ENCODE measurements around the gene MCM7.

The MCM7 gene

GRCh38 chr7:100100420-100101015 lies 679 bp downstream of the MCM7 start:
- Mint-ChIP-seq H3K27ac (ENCODE audit: low read depth) (peak overlapping the region; percentile 97), H3K4me3 (peak overlapping the region; percentile 94), H3K27me3 (no peaks in the 10 kb centered on the region), H3K9me3 (no peaks in the 10 kb centered on the region), H3K4me1 (peaks cover 37% of the 10 kb centered on the region), H3K36me3 (ENCODE audit: insufficient read depth) (peaks cover 57% of the 10 kb centered on the region)
- DNase-seq (ENCODE audit: low spot score in 2 of 2) = peak; percentile 82 to 86
- peak; percentile 84 for ATAC-seq (replicated peaks; ENCODE audit: extremely low read depth, poor library complexity, severe bottlenecking)

- Mint-ChIP-seq H3K9me3 (no peaks in the 10 kb centered on the region), H3K4me3 (peak overlapping the region; percentile 94), H3K27me3 (no peaks in the 10 kb centered on the region), H3K27ac (ENCODE audit: low read depth) (peak overlapping the region; percentile 97), H3K36me3 (ENCODE audit: insufficient read depth) (peaks cover 60% of the 10 kb centered on the region), H3K4me1 (peaks cover 37% of the 10 kb centered on the region)
- no peak for DNase-seq (ENCODE audit: low spot score in 2 of 2)
- no peak for ATAC-seq (replicated peaks; ENCODE audit: extremely low read depth, poor library complexity, severe bottlenecking)
Measured at GRCh38 chr7:100099452-100099851, 1.7 kb downstream of the MCM7 start.

- Mint-ChIP-seq H3K4me1 (peaks cover 37% of the 10 kb centered on the region), H3K9me3 (no peaks in the 10 kb centered on the region)
- no peak for ATAC-seq (replicated peaks; ENCODE audit: extremely low read depth, poor library complexity, severe bottlenecking)
Measured at GRCh38 chr7:100098913-100099312, 2.3 kb downstream of the MCM7 start.

GRCh38 chr7:100095704-100096103 lies 5.5 kb downstream of the MCM7 start:
- no peak for DNase-seq (ENCODE audit: low spot score in 2 of 2)
- Mint-ChIP-seq H3K9me3 (no peaks in the 10 kb centered on the region), H3K4me3 (no peak overlapping the region), H3K27ac (ENCODE audit: low read depth) (no peak overlapping the region), H3K36me3 (ENCODE audit: insufficient read depth) (peaks cover 73% of the 10 kb centered on the region), H3K4me1 (peaks cover 32% of the 10 kb centered on the region), H3K27me3 (no peaks in the 10 kb centered on the region)
- ATAC-seq (replicated peaks; ENCODE audit: extremely low read depth, poor library complexity, severe bottlenecking) = no peak

More at GRCh38 chr7:100098913-100099312, 2.3 kb downstream of the MCM7 start:
- H3K27ac Mint-ChIP-seq (ENCODE audit: low read depth) = peak overlapping the region; percentile 97
- peaks cover 63% of the 10 kb centered on the region for H3K36me3 Mint-ChIP-seq (ENCODE audit: insufficient read depth)
- H3K27me3 Mint-ChIP-seq = no peaks in the 10 kb centered on the region
- peak overlapping the region; percentile 94 for H3K4me3 Mint-ChIP-seq
- no peak for DNase-seq (ENCODE audit: low spot score in 2 of 2)

- ATAC-seq (replicated peaks; ENCODE audit: extremely low read depth, poor library complexity, severe bottlenecking) = no peak
- Mint-ChIP-seq H3K4me1 (peaks cover 32% of the 10 kb centered on the region), H3K27me3 (no peaks in the 10 kb centered on the region), H3K36me3 (ENCODE audit: insufficient read depth) (peaks cover 69% of the 10 kb centered on the region), H3K27ac (ENCODE audit: low read depth) (no peak overlapping the region), H3K4me3 (no peak overlapping the region), H3K9me3 (no peaks in the 10 kb centered on the region)
- no peak for DNase-seq (ENCODE audit: low spot score in 2 of 2)
Measured at GRCh38 chr7:100095289-100095688, 5.9 kb downstream of the MCM7 start.

- Mint-ChIP-seq H3K4me1 (peaks cover 28% of the 10 kb centered on the region), H3K9me3 (no peaks in the 10 kb centered on the region), H3K27ac (ENCODE audit: low read depth) (no peak overlapping the region), H3K27me3 (no peaks in the 10 kb centered on the region), H3K36me3 (ENCODE audit: insufficient read depth) (peaks cover 67% of the 10 kb centered on the region), H3K4me3 (no peak overlapping the region)
- DNase-seq (ENCODE audit: low spot score in 2 of 2) = no peak
- no peak for ATAC-seq (replicated peaks; ENCODE audit: extremely low read depth, poor library complexity, severe bottlenecking)
Measured at GRCh38 chr7:100093925-100094486, 7.2 kb downstream of the MCM7 start.

GRCh38 chr7:100093498-100093897 lies 7.7 kb downstream of the MCM7 start:
- Mint-ChIP-seq H3K9me3 (no peaks in the 10 kb centered on the region), H3K27me3 (no peaks in the 10 kb centered on the region), H3K4me3 (no peak overlapping the region), H3K4me1 (peaks cover 23% of the 10 kb centered on the region), H3K36me3 (ENCODE audit: insufficient read depth) (peaks cover 67% of the 10 kb centered on the region), H3K27ac (ENCODE audit: low read depth) (no peak overlapping the region)
- ATAC-seq (replicated peaks; ENCODE audit: extremely low read depth, poor library complexity, severe bottlenecking) (no peak), DNase-seq (ENCODE audit: low spot score in 2 of 2) (no peak)

- Mint-ChIP-seq H3K27me3 (no peaks in the 10 kb centered on the region), H3K27ac (ENCODE audit: low read depth) (no peak overlapping the region), H3K9me3 (no peaks in the 10 kb centered on the region), H3K36me3 (ENCODE audit: insufficient read depth) (peaks cover 64% of the 10 kb centered on the region), H3K4me1 (peaks cover 18% of the 10 kb centered on the region), H3K4me3 (no peak overlapping the region)
- no peak for ATAC-seq (replicated peaks; ENCODE audit: extremely low read depth, poor library complexity, severe bottlenecking)
- DNase-seq (ENCODE audit: low spot score in 2 of 2) = no peak
Measured at GRCh38 chr7:100093054-100093453, 8.1 kb downstream of the MCM7 start.

GRCh38 chr7:100091411-100092181 lies 9.6 kb downstream of the MCM7 start:
- H3K27ac Mint-ChIP-seq (ENCODE audit: low read depth) = no peak overlapping the region
- no peaks in the 10 kb centered on the region for H3K9me3 Mint-ChIP-seq
- no peak for ATAC-seq (replicated peaks; ENCODE audit: extremely low read depth, poor library complexity, severe bottlenecking)
- no peak for DNase-seq (ENCODE audit: low spot score in 2 of 2)
- H3K4me3 Mint-ChIP-seq = no peak overlapping the region
- peaks cover 56% of the 10 kb centered on the region for H3K36me3 Mint-ChIP-seq (ENCODE audit: insufficient read depth)
- H3K27me3 Mint-ChIP-seq = no peaks in the 10 kb centered on the region
- H3K4me1 Mint-ChIP-seq = peaks cover 9% of the 10 kb centered on the region

- Mint-ChIP-seq H3K27ac (ENCODE audit: low read depth) (no peak overlapping the region), H3K36me3 (ENCODE audit: insufficient read depth) (peaks cover 51% of the 10 kb centered on the region), H3K27me3 (no peaks in the 10 kb centered on the region), H3K4me3 (peak overlapping the region; percentile 23), H3K9me3 (no peaks in the 10 kb centered on the region), H3K4me1 (peaks cover 9% of the 10 kb centered on the region)
- DNase-seq (ENCODE audit: low spot score in 2 of 2) = no peak
- ATAC-seq (replicated peaks; ENCODE audit: extremely low read depth, poor library complexity, severe bottlenecking) = no peak
Measured at GRCh38 chr7:100090527-100091410, 10.4 kb downstream of the MCM7 start.

- peaks cover 44% of the 10 kb centered on the region for H3K36me3 Mint-ChIP-seq (ENCODE audit: insufficient read depth)
- H3K27ac Mint-ChIP-seq (ENCODE audit: low read depth) = peak overlapping the region; percentile 78
- no peak for DNase-seq (ENCODE audit: low spot score in 2 of 2)
- H3K4me3 Mint-ChIP-seq = peak overlapping the region; percentile 84
- H3K27me3 Mint-ChIP-seq = no peaks in the 10 kb centered on the region
- no peaks in the 10 kb centered on the region for H3K9me3 Mint-ChIP-seq
- H3K4me1 Mint-ChIP-seq = peaks cover 9% of the 10 kb centered on the region
- ATAC-seq (replicated peaks; ENCODE audit: extremely low read depth, poor library complexity, severe bottlenecking) = no peak
Measured at GRCh38 chr7:100089458-100090196, 11.6 kb downstream of the MCM7 start.

Measured in central memory CD8-positive, alpha-beta T cell (primary cell).